Ishikawa (cell line): ENCODE results near the gene KRT17.

Experiments used
- EP300 ChIP-seq: IDR thresholded peaks from 2 replicates; pipeline ENCODE4 v1.6.1; 2012; ENCODE audit warnings: borderline replicate concordance
- REST ChIP-seq: IDR thresholded peaks from 2 replicates; pipeline ENCODE4 v1.6.1; 2012; ENCODE audit warnings: low read depth, mild to moderate bottlenecking

- TF ChIP-seq EP300 (no peak), REST (no peak)
Observed at GRCh38 chr17:41620583-41621434, 3.6 kb downstream of the KRT17 start.
